Breast epithelium (tissue), 3 donors: ENCODE measurements around the gene MRPS15.
"Not testable (repeated sequence)": the region's sequence is repeated elsewhere in the genome, so short reads cannot be mapped to it uniquely, and the experiment has no call there.

Experiments
- POLR2A ChIP-seq: fragments of 450-650 bp; IDR thresholded peaks from one replicate; pipeline ENCODE4 v1.6.1; 2016; ENCODE audit warnings: antibody characterized with exemption, mild to moderate bottlenecking, moderate library complexity
- POLR2AphosphoS5 ChIP-seq, 3 donors: sonication (generic); formaldehyde crosslinking; IDR thresholded peaks; one replicate each; pipeline ENCODE4 v1.6.1; 2017; ENCODE audit warnings: antibody characterized with exemption in 3 of 3
- TF ChIP-seq, protein P1 (sequence below), 3 donors: fragments of 450-650 bp; IDR thresholded peaks; one replicate each; pipeline ENCODE4 v1.5.1; 2016 to 2017; ENCODE audit warnings: antibody characterized with exemption in 3 of 3, mild to moderate bottlenecking in 3 of 3, moderate library complexity in 3 of 3

DNA sequence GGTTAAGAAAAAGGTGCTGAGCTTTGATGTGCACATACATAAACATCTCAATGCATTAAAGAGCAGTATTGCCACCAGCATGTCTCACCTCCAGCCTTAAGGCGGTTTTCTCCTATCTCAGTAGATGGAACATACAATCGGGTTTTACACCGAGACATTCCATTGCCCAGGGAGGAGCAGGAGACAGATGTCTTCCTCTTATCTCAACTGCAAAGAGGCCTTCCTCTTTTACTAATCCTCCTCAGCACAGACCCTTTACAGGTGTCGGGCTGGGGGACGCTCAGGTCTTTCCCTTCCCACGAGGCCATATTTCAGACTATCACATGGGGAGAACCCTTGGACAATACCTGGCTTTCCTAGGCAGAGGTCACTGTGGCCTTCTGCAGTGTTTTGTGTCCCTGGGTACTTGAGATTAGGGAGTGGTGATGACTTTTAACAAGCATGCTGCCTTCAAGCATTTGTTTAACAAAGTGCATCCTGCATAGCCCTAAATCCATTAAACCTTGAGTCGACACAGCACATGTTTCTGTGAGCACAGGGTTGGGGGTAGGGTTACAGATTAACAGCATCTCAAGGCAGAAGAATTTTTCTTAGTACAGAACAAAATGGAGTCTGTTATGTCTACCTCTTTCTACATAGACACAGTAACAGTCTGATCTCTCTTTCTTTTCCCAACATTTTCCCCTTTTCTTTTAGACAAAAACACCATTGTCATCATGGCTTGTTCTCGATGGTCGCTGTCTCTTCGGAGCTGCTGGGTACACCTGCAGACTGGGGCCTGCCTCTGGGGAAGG lies 25.3 kb upstream of the MRPS15 start:
- TF ChIP-seq POLR2AphosphoS5 (IDR thresholded peaks at IDR 0.05); POLR2A: not testable (repeated sequence)
- TF ChIP-seq, protein P1, sequence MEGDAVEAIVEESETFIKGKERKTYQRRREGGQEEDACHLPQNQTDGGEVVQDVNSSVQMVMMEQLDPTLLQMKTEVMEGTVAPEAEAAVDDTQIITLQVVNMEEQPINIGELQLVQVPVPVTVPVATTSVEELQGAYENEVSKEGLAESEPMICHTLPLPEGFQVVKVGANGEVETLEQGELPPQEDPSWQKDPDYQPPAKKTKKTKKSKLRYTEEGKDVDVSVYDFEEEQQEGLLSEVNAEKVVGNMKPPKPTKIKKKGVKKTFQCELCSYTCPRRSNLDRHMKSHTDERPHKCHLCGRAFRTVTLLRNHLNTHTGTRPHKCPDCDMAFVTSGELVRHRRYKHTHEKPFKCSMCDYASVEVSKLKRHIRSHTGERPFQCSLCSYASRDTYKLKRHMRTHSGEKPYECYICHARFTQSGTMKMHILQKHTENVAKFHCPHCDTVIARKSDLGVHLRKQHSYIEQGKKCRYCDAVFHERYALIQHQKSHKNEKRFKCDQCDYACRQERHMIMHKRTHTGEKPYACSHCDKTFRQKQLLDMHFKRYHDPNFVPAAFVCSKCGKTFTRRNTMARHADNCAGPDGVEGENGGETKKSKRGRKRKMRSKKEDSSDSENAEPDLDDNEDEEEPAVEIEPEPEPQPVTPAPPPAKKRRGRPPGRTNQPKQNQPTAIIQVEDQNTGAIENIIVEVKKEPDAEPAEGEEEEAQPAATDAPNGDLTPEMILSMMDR (IDR thresholded peaks at IDR 0.05), result not testable (repeated sequence)
